PC-3 (cell line): ENCODE measurements around the gene ANK2. TPM values are rescaled to one million over a fixed set of nuclear protein-coding genes. Genes with fewer than 3 reads are reported as not detected.

Experiments
- ATAC-seq: fragments of 200-7000 bp; cut with Tn5 transposase; 2 replicates; pipeline ENCODE4 v1.9.1; 2020; ENCODE audit warnings: mild to moderate bottlenecking, moderate library complexity
- BruUV-seq: library from RNA; stranded (reverse); fragments of 400-500 nt; replicated peaks from 2 replicates; lab custom pipeline; 2021; lab: Mats Ljungman, UMichigan
- CTCF ChIA-PET: fragments of 300-600 bp; sonication (Branson Sonifier 250); formaldehyde crosslinking; loops from one replicate; lab custom pipeline; 2022; ENCODE audit warnings: antibody characterized with exemption; lab: Charles Lee
- POLR2A ChIA-PET: fragments of 300-600 bp; sonication (Branson Sonifier 250); formaldehyde crosslinking; loops from one replicate; lab custom pipeline; 2022; ENCODE audit warnings: antibody characterized with exemption; ENCODE audit not compliant: unreplicated experiment; lab: Charles Lee
- DNase-seq: peaks from one replicate; pipeline ENCODE4 v3.0.0-alpha.2; 2015
- H2AFZ ChIP-seq: fragments of 300-600 bp; sonication (generic); 2 replicates; pipeline ENCODE4 v1.6.0; 2016; ENCODE audit warnings: antibody characterized with exemption, low read length
- H3F3A ChIP-seq: fragments of 300-600 bp; sonication (generic); one replicate; pipeline ENCODE4 v1.6.0; 2017; ENCODE audit warnings: antibody characterized with exemption, low read length, control low read depth, mild to moderate bottlenecking; ENCODE audit not compliant: unreplicated experiment
- H3K27ac ChIP-seq: fragments of 300-600 bp; sonication (generic); 2 replicates; pipeline ENCODE4 v1.5.1; 2016; ENCODE audit warnings: mild to moderate bottlenecking, low read length
- H3K27me3 ChIP-seq: fragments of 300-600 bp; sonication (generic); 2 replicates; pipeline ENCODE4 v1.6.1; 2016; ENCODE audit warnings: low read length, mixed read lengths
- H3K36me3 ChIP-seq: fragments of 300-600 bp; sonication (generic); 2 replicates; pipeline ENCODE4 v1.6.1; 2016; ENCODE audit warnings: low read depth, mixed run types, low read length, mixed read lengths
- H3K4me1 ChIP-seq: fragments of 300-600 bp; sonication (generic); 2 replicates; pipeline ENCODE4 v1.5.1; 2016; ENCODE audit warnings: low read length; ENCODE audit not compliant: insufficient read depth
- H3K4me2 ChIP-seq: fragments of 300-600 bp; sonication (generic); 2 replicates; pipeline ENCODE4 v1.6.0; 2016; ENCODE audit warnings: low read length
- H3K4me3 ChIP-seq: fragments of 300-600 bp; sonication (generic); 2 replicates; pipeline ENCODE4 v1.5.1; 2016; ENCODE audit warnings: mild to moderate bottlenecking, low read length, mixed read lengths
- H3K79me2 ChIP-seq: fragments of 300-600 bp; sonication (generic); 2 replicates; pipeline ENCODE4 v1.6.1; 2017; ENCODE audit warnings: low read length, mixed read lengths
- H3K9ac ChIP-seq: fragments of 300-600 bp; sonication (generic); 2 replicates; pipeline ENCODE4 v1.6.0; 2016; ENCODE audit warnings: mild to moderate bottlenecking, low read length
- H3K9me2 ChIP-seq: fragments of 300-600 bp; sonication (generic); replicated peaks from 2 replicates; pipeline ENCODE4 v1.6.1; 2016; ENCODE audit warnings: mixed run types, low read length, mixed read lengths
- H3K9me3 ChIP-seq: fragments of 300-600 bp; sonication (generic); 2 replicates; pipeline ENCODE4 v1.6.1; 2016; ENCODE audit warnings: low read length, mixed read lengths
- H4K20me1 ChIP-seq: fragments of 300-600 bp; sonication (generic); 2 replicates; pipeline ENCODE4 v1.6.1; 2016; ENCODE audit warnings: low read length, mixed read lengths
- EZH2 ChIP-seq: fragments of 300-600 bp; sonication (generic); IDR thresholded peaks from one replicate; pipeline ENCODE4 v1.6.1; 2017; ENCODE audit warnings: antibody characterized with exemption, mild to moderate bottlenecking, low read length; ENCODE audit not compliant: unreplicated experiment
- EZH2phosphoT487 ChIP-seq: fragments of 300-600 bp; sonication (generic); IDR thresholded peaks from 2 replicates; pipeline ENCODE4 v1.6.1; 2018; ENCODE audit warnings: mild to moderate bottlenecking, antibody characterized with exemption, low read length, borderline replicate concordance
- intact Hi-C: fragments of 100-400 bp; cut with micrococcal nuclease; formaldehyde crosslinking; loops from 2 replicates; pipeline ENCODE4 v1.9.0; 2023
- total RNA-seq: library from RNA; depleted of rRNA; stranded (reverse); fragments of >200 nt; gene quantifications from 2 replicates; pipeline ENCODE4 v1.2.3, GENCODE V29; 2014
- TF ChIP-seq, protein P1 (sequence below): fragments of 300-600 bp; sonication (generic); conservative IDR thresholded peaks from 2 replicates; pipeline ENCODE4 v1.5.1; 2017; ENCODE audit warnings: antibody characterized with exemption, low read depth, mild to moderate bottlenecking, low read length

Gene ANK2
- total RNA-seq, 1 experiment from 2014 or later: 1.8 TPM

DNA sequence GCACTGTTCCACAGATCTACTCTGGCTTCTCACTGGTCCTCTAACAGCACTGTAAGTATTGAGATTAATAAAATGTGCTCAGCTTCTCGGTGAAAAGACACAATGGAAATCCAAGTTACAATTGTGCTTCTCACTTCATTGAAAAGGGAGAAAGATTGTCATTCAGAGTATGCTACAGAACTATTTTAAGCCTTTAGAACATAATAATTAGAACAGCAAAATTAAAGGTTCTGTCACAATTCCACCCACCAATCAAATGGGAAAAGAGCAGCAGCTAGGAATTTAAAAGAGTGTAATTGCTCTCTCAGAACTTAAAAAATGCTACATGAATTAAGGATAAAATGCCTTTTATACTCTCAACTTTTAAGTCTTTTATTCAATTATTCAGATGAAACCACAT, 329.4 kb downstream of the ANK2 start:
- Histone ChIP-seq H3K4me2 (no peak overlapping the region), H3K27me3 (no peaks in the 10 kb centered on the region), H3F3A (peaks cover 5% of the 10 kb centered on the region), H3K4me1 (peaks cover 14% of the 10 kb centered on the region), H3K79me2 (no peaks in the 10 kb centered on the region), H3K36me3 (no peaks in the 10 kb centered on the region), H3K4me3 (no peak overlapping the region), H3K9ac (no peak overlapping the region), H3K27ac (no peak overlapping the region), H2AFZ (no peak overlapping the region), H3K9me3 (no peaks in the 10 kb centered on the region), H4K20me1 (no peaks in the 10 kb centered on the region), H3K9me2 (no peaks in the 10 kb centered on the region)
- BruUV-seq: no TSS peak
- TF ChIP-seq EZH2: no peak
- TF ChIP-seq, protein P1, sequence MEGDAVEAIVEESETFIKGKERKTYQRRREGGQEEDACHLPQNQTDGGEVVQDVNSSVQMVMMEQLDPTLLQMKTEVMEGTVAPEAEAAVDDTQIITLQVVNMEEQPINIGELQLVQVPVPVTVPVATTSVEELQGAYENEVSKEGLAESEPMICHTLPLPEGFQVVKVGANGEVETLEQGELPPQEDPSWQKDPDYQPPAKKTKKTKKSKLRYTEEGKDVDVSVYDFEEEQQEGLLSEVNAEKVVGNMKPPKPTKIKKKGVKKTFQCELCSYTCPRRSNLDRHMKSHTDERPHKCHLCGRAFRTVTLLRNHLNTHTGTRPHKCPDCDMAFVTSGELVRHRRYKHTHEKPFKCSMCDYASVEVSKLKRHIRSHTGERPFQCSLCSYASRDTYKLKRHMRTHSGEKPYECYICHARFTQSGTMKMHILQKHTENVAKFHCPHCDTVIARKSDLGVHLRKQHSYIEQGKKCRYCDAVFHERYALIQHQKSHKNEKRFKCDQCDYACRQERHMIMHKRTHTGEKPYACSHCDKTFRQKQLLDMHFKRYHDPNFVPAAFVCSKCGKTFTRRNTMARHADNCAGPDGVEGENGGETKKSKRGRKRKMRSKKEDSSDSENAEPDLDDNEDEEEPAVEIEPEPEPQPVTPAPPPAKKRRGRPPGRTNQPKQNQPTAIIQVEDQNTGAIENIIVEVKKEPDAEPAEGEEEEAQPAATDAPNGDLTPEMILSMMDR: no peak
- no peak for TF ChIP-seq EZH2phosphoT487
- ATAC-seq (no peak), DNase-seq (no peak)
- intact Hi-C loops: no loop called here
- POLR2A ChIA-PET: no interaction called here
- CTCF ChIA-PET: no interaction called here

DNA sequence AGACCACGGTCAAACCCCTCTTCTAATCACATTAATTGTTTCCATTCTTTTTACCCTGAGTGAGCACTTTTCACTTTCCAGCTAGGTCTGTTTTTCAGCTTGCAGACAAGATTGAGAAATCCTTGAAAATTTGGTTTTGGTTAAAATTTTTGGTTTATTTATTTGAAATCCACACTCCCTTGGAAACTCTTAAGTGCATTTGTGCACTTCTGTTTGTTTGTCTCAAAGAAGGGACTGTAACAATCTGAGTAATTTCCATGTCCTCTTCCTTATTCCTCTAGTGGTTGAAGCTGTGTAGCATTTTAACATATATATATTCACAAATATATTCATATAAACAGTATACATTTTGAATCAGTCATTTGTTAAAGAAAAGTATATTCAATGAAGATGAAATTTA, 333.3 kb downstream of the ANK2 start:
- CTCF ChIA-PET: no interaction called here
- Histone ChIP-seq H3K36me3 (no peaks in the 10 kb centered on the region), H3K9me2 (no peaks in the 10 kb centered on the region), H3F3A (peaks cover 5% of the 10 kb centered on the region), H3K4me2 (peak overlapping the region; percentile 57), H2AFZ (no peak overlapping the region), H4K20me1 (no peaks in the 10 kb centered on the region), H3K9me3 (no peaks in the 10 kb centered on the region), H3K27ac (peak overlapping the region; percentile 85), H3K27me3 (no peaks in the 10 kb centered on the region), H3K79me2 (no peaks in the 10 kb centered on the region), H3K9ac (peak overlapping the region; percentile 60), H3K4me3 (no peak overlapping the region), H3K4me1 (peaks cover 28% of the 10 kb centered on the region)
- intact Hi-C loops: loop anchor here (2.0 kb wide), 1 partner anchor 82 kb away; no protein-coding TSS in a partner anchor
- ATAC-seq: peak; percentile 12; the same call in 1 of the 2 replicates
- TF ChIP-seq EZH2: no peak
- no peak for DNase-seq
- BruUV-seq: no TSS peak
- POLR2A ChIA-PET: interaction anchor here (0.7 kb wide), 1 partner anchor 1405 kb away, joined by 6 read pairs; no protein-coding TSS in a partner anchor

DNA sequence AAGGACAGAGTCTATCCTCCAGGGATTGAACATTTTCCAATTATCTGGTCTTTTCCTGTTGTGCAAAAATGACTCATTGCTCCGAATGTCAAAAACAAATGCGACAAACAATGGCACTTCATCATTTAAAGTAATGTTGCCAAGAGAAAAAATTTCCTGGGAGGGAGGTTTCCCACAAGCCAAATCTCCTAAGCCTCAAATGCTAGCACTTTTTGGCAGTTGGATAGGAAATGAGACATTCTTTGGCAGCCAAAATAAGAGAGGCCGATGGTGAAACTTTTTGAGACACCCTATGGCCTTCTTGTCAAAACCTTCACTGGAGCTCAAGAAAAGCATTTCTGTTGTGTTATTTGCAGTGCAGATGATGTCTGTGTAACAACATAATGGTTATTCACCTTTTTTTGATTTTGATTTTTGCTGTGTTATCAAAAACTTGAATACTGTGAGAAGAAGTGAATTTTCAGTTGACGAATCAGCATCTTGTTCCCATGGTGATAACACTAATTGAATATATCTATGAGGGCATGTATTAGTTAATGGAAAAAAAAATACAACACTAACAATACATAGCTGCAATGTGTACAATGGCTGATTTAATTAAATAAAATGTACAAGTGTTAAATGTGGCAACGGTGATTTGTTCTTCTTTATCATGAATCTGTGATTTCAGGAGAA, 333.8 kb downstream of the ANK2 start:
- peak; percentile 53 for ATAC-seq
- intact Hi-C loops: loop anchor here (2.0 kb wide), 1 partner anchor 82 kb away; no protein-coding TSS in a partner anchor
- Histone ChIP-seq H3K79me2 (no peaks in the 10 kb centered on the region), H3K4me1 (peaks cover 28% of the 10 kb centered on the region), H2AFZ (no peak overlapping the region), H3K27ac (peak overlapping the region; percentile 85), H3K36me3 (no peaks in the 10 kb centered on the region), H3K4me2 (peak overlapping the region; percentile 57), H3K9ac (peak overlapping the region; percentile 63), H3K27me3 (no peaks in the 10 kb centered on the region), H4K20me1 (no peaks in the 10 kb centered on the region), H3K4me3 (no peak overlapping the region), H3F3A (peaks cover 5% of the 10 kb centered on the region), H3K9me2 (no peaks in the 10 kb centered on the region), H3K9me3 (no peaks in the 10 kb centered on the region)
- TF ChIP-seq EZH2: no peak
- no peak for TF ChIP-seq EZH2phosphoT487
- TF ChIP-seq, protein P1: no peak
- POLR2A ChIA-PET: interaction anchor here (0.5 to 0.7 kb wide), 2 partner anchors 83 to 1404 kb away, joined by 3 to 6 read pairs; no protein-coding TSS in a partner anchor
- BruUV-seq: no TSS peak
- peak; percentile 87 for DNase-seq
- CTCF ChIA-PET: no interaction called here
